ENCODE measurements around the gene PHYHIPL.

DNA sequence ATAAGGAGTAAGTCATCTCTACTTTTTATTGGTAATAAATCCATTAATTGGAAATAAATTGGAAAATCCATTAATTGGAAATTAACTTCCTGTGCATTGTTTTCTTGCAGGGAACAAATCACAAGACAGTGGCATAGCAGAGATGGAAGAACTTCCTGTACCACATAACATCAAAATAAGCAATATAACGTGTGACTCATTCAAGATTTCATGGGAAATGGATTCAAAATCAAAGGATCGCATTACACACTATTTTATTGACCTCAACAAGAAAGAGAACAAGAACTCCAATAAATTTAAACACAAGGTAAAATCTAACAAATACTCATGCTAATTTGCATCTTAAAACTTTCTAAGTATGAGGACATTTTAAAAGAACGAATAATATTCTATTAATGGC lies 57.8 kb downstream of the PHYHIPL start:
- TF ChIP-seq, protein P1, sequence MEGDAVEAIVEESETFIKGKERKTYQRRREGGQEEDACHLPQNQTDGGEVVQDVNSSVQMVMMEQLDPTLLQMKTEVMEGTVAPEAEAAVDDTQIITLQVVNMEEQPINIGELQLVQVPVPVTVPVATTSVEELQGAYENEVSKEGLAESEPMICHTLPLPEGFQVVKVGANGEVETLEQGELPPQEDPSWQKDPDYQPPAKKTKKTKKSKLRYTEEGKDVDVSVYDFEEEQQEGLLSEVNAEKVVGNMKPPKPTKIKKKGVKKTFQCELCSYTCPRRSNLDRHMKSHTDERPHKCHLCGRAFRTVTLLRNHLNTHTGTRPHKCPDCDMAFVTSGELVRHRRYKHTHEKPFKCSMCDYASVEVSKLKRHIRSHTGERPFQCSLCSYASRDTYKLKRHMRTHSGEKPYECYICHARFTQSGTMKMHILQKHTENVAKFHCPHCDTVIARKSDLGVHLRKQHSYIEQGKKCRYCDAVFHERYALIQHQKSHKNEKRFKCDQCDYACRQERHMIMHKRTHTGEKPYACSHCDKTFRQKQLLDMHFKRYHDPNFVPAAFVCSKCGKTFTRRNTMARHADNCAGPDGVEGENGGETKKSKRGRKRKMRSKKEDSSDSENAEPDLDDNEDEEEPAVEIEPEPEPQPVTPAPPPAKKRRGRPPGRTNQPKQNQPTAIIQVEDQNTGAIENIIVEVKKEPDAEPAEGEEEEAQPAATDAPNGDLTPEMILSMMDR (IDR thresholded peaks at IDR 0.05) = no peak
- TF ChIP-seq POLR2A (IDR thresholded peaks at IDR 0.05) = no peak

Measured in lower leg skin (tissue), 3 donors.